HK-2 (cell line): Measurements from ENCODE around the gene SSR2.

ENCODE experiments used
- DNase-seq: peaks from one replicate; pipeline ENCODE4 v3.0.0-alpha.2; 2018; ENCODE audit not compliant: unreplicated experiment

The SSR2 gene

GRCh38 chr1:156020293-156021092 is at the start of gene SSR2:
Gene SSR2, minus strand, starts transcription at chr1:156020951. Its CDS starts 784 bp downstream, at chr1:156020167.
- DNase-seq, result peak; percentile 84

GRCh38 chr1:156070548-156070947 is 49.8 kb upstream of the SSR2 start:
- no peak for DNase-seq

GRCh38 chr1:156069490-156070455 is 49.0 kb upstream of the SSR2 start:
- DNase-seq, result no peak

GRCh38 chr1:156067262-156067661 is 46.5 kb upstream of the SSR2 start:
- no peak for DNase-seq

- no peak for DNase-seq
Observed at GRCh38 chr1:156065871-156066270, 45.1 kb upstream of the SSR2 start.

GRCh38 chr1:156065212-156065611 is 44.5 kb upstream of the SSR2 start:
- no peak for DNase-seq

- DNase-seq, result no peak
Observed at GRCh38 chr1:156064615-156065014, 43.9 kb upstream of the SSR2 start.

- DNase-seq, result no peak
Observed at GRCh38 chr1:156063997-156064285, 43.2 kb upstream of the SSR2 start.

- DNase-seq, result no peak
Observed at GRCh38 chr1:156062189-156062588, 41.4 kb upstream of the SSR2 start.

- no peak for DNase-seq
Observed at GRCh38 chr1:156060937-156061636, 40.3 kb upstream of the SSR2 start, which contains the start of gene RAB25. Gene RAB25, plus strand, starts transcription at chr1:156061160. Its CDS starts 241 bp downstream, at chr1:156061401.

- DNase-seq, result no peak
Observed at GRCh38 chr1:156056326-156056849, 35.6 kb upstream of the SSR2 start.

- DNase-seq, result no peak
Observed at GRCh38 chr1:156055281-156056048, 34.7 kb upstream of the SSR2 start.

- DNase-seq, result peak; percentile 98
Observed at GRCh38 chr1:156054500-156055280, 33.9 kb upstream of the SSR2 start, which contains the start of gene LAMTOR2. Gene LAMTOR2, plus strand, starts transcription at chr1:156054782. Its CDS starts 108 bp downstream, at chr1:156054890.

- DNase-seq, result peak; percentile 88
Observed at GRCh38 chr1:156053768-156054499, 33.2 kb upstream of the SSR2 start, which contains the start of gene UBQLN4. Gene UBQLN4, minus strand, starts transcription at chr1:156053798. Its CDS starts 97 bp downstream, at chr1:156053701.

- peak; percentile 58 for DNase-seq
Observed at GRCh38 chr1:156052862-156053767, 32.4 kb upstream of the SSR2 start.

GRCh38 chr1:156051011-156051725 is 30.4 kb upstream of the SSR2 start:
- no peak for DNase-seq

GRCh38 chr1:156050376-156050775 is 29.6 kb upstream of the SSR2 start:
- DNase-seq, result no peak
